SJCRH30 (cell line): ENCODE results near the gene FGA. TPM values are rescaled to one million over a fixed set of nuclear protein-coding genes. Genes with fewer than 3 reads are reported as not detected.
A peak's percentile ranks its signal among the peaks of the same experiment; 100 is the strongest.

Experiments used
- DNase-seq, 2 experiments: peaks; one replicate each; pipeline ENCODE4 v3.0.0-alpha.2; 2015 to 2020
- H3K27ac ChIP-seq: fragments of 250-450 bp; sonication (Bioruptor Pico); 2 replicates; pipeline ENCODE4 v1.5.1; 2020; ENCODE audit warnings: mild to moderate bottlenecking, moderate library complexity
- H3K27me3 ChIP-seq: fragments of 250-450 bp; sonication (Bioruptor Pico); 2 replicates; pipeline ENCODE4 v1.5.1; 2020; ENCODE audit warnings: mild to moderate bottlenecking, moderate library complexity
- H3K36me3 ChIP-seq: fragments of 250-450 bp; sonication (Bioruptor Pico); 2 replicates; pipeline ENCODE4 v1.5.1; 2020; ENCODE audit warnings: mild to moderate bottlenecking, moderate library complexity
- H3K4me1 ChIP-seq: fragments of 250-450 bp; sonication (Bioruptor Pico); 2 replicates; pipeline ENCODE4 v1.5.1; 2020; ENCODE audit warnings: mild to moderate bottlenecking, moderate library complexity
- H3K4me3 ChIP-seq: fragments of 250-450 bp; sonication (Bioruptor Pico); 2 replicates; pipeline ENCODE4 v1.5.1; 2020; ENCODE audit warnings: mild to moderate bottlenecking, moderate library complexity
- H3K9me3 ChIP-seq: fragments of 250-450 bp; sonication (Bioruptor Pico); replicated peaks from 2 replicates; pipeline ENCODE4 v1.5.1; 2020; ENCODE audit warnings: mild to moderate bottlenecking, moderate library complexity
- total RNA-seq: library from RNA; depleted of rRNA; stranded (reverse); fragments of >200 nt; shearing (Covaris generic); gene quantifications from 2 replicates; pipeline ENCODE4 v1.2.3, GENCODE V29; 2014

The FGA gene
- total RNA-seq, 1 experiment from 2014 or later: not detected

DNA sequence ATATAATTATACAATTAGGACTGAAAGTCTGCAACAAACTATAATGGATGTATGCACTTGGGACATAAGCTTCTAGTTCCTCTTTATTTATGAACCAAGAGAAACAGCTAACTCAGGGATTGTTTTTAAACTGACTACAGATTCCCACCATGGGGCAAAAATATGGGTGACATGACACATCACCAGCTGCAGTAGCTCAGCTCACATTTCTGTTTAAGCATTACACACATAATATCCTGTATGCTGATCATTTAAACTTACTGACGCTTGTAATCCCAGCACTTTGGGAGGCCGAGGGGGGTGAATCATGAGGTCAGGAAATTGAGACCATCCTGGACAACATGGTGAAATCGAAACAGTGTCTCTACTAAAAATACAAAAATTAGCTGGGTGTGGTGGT lies 16.2 kb downstream of the FGA start:
- Histone ChIP-seq H3K4me3 (no peak overlapping the region), H3K9me3 (no peaks in the 10 kb centered on the region), H3K27me3 (no peaks in the 10 kb centered on the region), H3K36me3 (no peaks in the 10 kb centered on the region), H3K27ac (no peak overlapping the region), H3K4me1 (no peaks in the 10 kb centered on the region)
- DNase-seq: no peak

DNA sequence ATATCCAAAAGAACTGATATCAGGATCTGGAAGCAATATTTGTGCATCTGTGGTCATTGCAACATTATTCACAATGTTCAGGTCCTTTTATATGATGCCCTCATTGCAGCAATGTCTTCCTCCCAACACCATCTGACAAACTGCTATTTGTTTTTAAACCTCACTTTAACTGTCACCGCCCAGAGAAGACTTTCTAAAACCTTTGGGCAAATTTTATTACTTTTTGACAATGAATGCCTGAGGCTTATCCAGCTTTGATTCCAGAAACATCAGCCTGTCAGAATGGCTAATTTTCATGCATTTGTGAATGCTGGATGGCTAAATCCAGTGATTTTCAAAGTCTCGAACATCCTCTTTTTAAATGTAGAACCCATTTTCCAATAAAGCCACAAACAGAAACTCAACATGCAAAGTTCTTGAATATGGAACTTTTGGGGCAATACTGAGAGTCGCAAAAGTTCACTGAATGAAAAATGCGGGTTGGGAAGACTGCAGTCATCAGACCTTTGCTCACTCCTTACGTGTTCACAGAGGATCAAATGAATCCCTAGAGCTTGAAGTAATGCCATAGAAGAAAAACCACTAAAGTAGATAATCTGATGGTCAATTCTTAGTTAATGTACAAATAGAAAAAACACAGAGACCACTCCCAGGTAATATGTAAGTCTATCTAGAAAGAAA lies 17.2 kb downstream of the FGA start:
- Histone ChIP-seq H3K27ac (no peak overlapping the region), H3K4me1 (no peaks in the 10 kb centered on the region), H3K27me3 (no peaks in the 10 kb centered on the region), H3K36me3 (no peaks in the 10 kb centered on the region), H3K4me3 (no peak overlapping the region), H3K9me3 (no peaks in the 10 kb centered on the region)
- DNase-seq: no peak

- H3K27ac ChIP-seq: no peak overlapping the region
- H3K9me3 ChIP-seq: no peaks in the 10 kb centered on the region
- no peaks in the 10 kb centered on the region for H3K36me3 ChIP-seq
- H3K4me3 ChIP-seq: no peak overlapping the region
- H3K4me1 ChIP-seq: no peaks in the 10 kb centered on the region
- H3K27me3 ChIP-seq: no peaks in the 10 kb centered on the region
- no peak for DNase-seq
Measured at GRCh38 chr4:154569584-154569983, 21.0 kb downstream of the FGA start.

DNA sequence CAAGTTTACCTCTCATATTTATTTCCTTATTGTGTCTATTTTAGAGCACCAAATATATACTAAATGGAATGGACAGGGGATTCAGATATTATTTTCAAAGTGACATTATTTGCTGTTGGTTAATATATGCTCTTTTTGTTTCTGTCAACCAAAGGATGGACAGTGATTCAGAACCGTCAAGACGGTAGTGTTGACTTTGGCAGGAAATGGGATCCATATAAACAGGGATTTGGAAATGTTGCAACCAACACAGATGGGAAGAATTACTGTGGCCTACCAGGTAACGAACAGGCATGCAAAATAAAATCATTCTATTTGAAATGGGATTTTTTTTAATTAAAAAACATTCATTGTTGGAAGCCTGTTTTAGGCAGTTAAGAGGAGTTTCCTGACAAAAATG lies 21.5 kb downstream of the FGA start:
- H3K36me3 ChIP-seq: no peaks in the 10 kb centered on the region
- H3K4me1 ChIP-seq: no peaks in the 10 kb centered on the region
- H3K27me3 ChIP-seq: no peaks in the 10 kb centered on the region
- H3K27ac ChIP-seq: no peak overlapping the region
- H3K4me3 ChIP-seq: no peak overlapping the region
- no peak for DNase-seq
- no peaks in the 10 kb centered on the region for H3K9me3 ChIP-seq

DNA sequence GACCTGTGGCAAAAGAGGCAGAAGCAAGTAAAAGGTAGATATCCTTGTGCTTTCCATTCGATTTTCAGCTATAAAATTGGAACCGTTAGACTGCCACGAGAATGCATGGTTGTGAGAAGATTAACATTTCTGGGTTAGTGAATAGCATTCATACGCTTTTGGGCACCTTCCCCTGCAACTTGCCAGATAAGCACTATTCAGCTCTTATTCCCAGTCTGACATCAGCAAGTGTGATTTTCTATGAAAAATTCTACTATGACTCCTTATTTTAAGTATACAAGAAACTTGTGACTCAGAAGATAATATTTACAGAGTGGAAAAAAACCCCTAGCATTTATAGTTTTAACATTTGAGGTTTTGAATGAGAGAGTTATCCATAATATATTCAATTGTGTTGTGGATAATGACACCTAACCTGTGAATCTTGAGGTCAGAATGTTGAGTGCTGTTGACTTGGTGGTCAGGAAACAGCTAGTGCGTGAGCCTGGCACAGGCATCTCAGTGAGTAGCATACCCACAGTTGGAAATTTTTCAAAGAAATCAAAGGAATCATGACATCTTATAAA lies 23.8 kb downstream of the FGA start:
- H3K9me3 ChIP-seq: no peaks in the 10 kb centered on the region
- DNase-seq: no peak
- no peaks in the 10 kb centered on the region for H3K27me3 ChIP-seq
- H3K4me3 ChIP-seq: no peak overlapping the region
- no peaks in the 10 kb centered on the region for H3K36me3 ChIP-seq
- no peak overlapping the region for H3K27ac ChIP-seq
- H3K4me1 ChIP-seq: no peaks in the 10 kb centered on the region

DNA sequence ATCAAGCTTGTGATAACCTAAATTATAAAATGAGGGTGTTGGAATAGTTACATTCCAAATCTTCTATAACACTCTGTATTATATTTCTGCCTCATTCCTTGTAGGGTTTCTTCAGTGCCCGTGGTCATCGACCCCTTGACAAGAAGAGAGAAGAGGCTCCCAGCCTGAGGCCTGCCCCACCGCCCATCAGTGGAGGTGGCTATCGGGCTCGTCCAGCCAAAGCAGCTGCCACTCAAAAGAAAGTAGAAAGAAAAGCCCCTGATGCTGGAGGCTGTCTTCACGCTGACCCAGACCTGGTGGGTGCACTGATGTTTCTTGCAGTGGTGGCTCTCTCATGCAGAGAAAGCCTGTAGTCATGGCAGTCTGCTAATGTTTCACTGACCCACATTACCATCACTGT lies 24.8 kb downstream of the FGA start:
- H3K4me3 ChIP-seq: no peak overlapping the region
- DNase-seq: no peak
- H3K9me3 ChIP-seq: no peaks in the 10 kb centered on the region
- H3K36me3 ChIP-seq: no peaks in the 10 kb centered on the region
- no peaks in the 10 kb centered on the region for H3K27me3 ChIP-seq
- no peaks in the 10 kb centered on the region for H3K4me1 ChIP-seq
- no peak overlapping the region for H3K27ac ChIP-seq

DNA sequence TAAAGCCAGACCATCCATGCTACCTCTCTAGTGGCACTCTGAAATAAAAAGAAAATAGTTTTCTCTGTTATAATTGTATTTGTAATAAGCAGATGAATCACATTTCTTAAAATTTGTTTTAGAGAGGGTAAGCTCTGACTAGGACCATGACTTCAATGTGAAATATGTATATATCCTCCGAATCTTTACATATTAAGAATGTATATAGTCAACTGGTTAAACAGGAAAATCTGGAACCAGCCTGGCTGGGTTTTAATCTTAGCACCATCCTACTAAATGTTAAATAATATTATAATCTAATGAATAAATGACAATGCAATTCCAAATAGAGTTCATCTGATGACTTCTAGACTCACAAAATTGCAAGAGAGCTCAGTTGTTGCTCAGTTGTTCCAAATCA lies 26.2 kb downstream of the FGA start:
- no peak for DNase-seq
- Histone ChIP-seq H3K27ac (no peak overlapping the region), H3K9me3 (no peaks in the 10 kb centered on the region), H3K4me3 (no peak overlapping the region), H3K4me1 (no peaks in the 10 kb centered on the region), H3K27me3 (no peaks in the 10 kb centered on the region), H3K36me3 (no peaks in the 10 kb centered on the region)

DNA sequence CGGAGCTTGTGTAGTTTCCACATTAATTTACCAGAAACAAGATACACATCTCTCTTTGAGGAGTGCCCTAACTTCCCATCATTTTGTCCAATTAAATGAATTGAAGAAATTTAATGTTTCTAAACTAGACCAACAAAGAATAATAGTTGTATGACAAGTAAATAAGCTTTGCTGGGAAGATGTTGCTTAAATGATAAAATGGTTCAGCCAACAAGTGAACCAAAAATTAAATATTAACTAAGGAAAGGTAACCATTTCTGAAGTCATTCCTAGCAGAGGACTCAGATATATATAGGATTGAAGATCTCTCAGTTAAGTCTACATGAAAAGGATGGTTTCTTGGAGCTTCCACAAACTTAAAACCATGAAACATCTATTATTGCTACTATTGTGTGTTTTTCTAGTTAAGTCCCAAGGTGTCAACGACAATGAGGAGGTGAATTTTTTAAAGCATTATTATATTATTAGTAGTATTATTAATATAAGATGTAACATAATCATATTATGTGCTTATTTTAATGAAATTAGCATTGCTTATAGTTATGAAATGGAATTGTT lies 27.8 kb downstream of the FGA start, which contains the start of gene FGB:
Gene FGB, plus strand, starts transcription at position 315 of the 558 bp plus-strand sequence. Its CDS starts 8 bp downstream, at position 323.
- DNase-seq: no peak
- no peaks in the 10 kb centered on the region for H3K4me1 ChIP-seq
- H3K9me3 ChIP-seq: no peaks in the 10 kb centered on the region
- no peaks in the 10 kb centered on the region for H3K36me3 ChIP-seq
- no peaks in the 10 kb centered on the region for H3K27me3 ChIP-seq
- no peak within 1 kb of the TSS for H3K4me3 ChIP-seq
- no peak within 1 kb of the TSS for H3K27ac ChIP-seq

DNA sequence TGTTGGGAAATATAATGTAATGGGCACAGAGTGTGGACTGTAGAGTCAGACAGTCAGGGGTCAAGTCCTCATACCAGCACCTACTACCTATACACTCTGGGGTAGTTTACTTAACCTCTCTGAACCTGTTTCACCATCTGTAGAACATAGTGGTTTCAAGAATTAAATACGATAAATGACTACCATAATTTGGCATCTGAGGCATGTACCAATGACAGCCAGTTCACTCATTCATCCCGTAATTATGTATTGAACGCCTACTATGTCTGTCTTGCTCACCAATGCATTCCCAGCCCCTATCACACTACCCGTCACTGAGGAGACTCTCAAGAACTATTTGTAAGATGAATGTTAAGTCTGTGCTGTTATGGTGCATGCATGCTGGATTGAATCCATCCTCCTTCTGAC lies 29.7 kb downstream of the FGA start:
- Histone ChIP-seq H3K4me3 (no peak overlapping the region), H3K4me1 (no peaks in the 10 kb centered on the region), H3K9me3 (no peaks in the 10 kb centered on the region), H3K27me3 (no peaks in the 10 kb centered on the region), H3K36me3 (no peaks in the 10 kb centered on the region), H3K27ac (no peak overlapping the region)
- DNase-seq: no peak

DNA sequence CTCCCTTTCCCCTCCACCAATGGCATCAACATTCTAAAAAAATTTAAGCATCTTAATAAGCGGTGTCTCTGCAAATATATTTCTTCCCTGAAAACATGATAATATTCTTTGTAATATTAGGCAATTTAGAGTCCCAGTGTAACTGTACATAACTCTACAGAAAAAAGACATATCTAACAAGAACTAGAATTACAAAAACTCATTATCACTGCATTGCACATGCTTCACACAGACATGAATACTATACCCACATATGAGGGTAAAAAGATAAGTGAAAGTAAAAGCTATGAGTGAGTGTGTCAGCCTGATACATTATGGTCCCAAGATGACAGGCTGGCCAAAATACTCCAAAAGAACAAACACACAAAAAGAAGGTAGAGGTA lies 30.1 kb downstream of the FGA start:
- no peaks in the 10 kb centered on the region for H3K27me3 ChIP-seq
- H3K9me3 ChIP-seq: no peaks in the 10 kb centered on the region
- no peaks in the 10 kb centered on the region for H3K4me1 ChIP-seq
- no peaks in the 10 kb centered on the region for H3K36me3 ChIP-seq
- H3K27ac ChIP-seq: no peak overlapping the region
- DNase-seq: no peak
- no peak overlapping the region for H3K4me3 ChIP-seq

DNA sequence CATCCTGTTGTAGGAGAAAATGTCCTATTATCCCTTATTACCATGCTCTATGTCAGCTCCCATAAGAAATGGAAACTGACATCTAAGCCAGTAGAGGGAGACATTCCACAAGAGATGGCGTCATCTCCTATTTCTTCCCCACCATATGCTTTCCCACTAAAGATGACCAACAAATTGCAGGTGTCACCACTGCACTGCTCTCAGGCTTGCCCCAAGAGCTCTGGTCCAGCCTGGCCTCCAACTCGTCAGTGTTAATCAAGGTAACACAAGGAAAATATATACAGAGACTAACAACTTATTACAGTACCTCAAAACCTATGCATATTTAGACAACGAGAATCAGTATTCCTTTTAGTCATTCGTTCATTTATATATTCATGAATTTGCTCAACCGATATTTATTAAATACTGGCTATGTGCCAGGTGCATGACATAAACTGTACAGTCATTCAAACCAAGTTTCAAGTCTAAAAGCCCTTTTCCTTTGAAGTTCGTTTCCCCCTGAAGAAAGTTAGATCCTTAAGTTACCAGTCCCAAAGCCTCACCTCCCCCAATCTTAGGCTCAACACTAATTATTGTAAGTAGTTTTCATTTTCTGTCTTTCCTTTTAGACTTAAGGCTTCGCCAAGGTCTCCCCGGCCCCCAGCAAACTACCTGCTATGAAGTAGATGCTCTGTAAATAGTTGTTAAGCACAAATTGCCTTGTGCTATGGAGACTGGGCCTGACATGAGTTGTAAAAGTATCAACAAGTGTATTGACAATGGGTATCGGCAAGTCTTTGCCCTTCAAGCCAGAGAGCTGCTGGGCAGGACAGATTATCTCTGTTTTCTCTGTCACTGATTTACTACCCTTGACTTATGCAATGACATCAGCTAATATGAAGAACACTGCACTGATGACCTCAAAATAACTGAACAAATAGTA lies 30.8 kb downstream of the FGA start:
- Histone ChIP-seq H3K4me3 (no peak overlapping the region), H3K27me3 (no peaks in the 10 kb centered on the region), H3K9me3 (no peaks in the 10 kb centered on the region), H3K4me1 (no peaks in the 10 kb centered on the region), H3K36me3 (no peaks in the 10 kb centered on the region), H3K27ac (no peak overlapping the region)
- peak; percentile 6 to 51 for DNase-seq

GRCh38 chr4:154559141-154559493 lies 31.4 kb downstream of the FGA start:
- H3K9me3 ChIP-seq: no peaks in the 10 kb centered on the region
- H3K36me3 ChIP-seq: no peaks in the 10 kb centered on the region
- no peaks in the 10 kb centered on the region for H3K4me1 ChIP-seq
- no peaks in the 10 kb centered on the region for H3K27me3 ChIP-seq
- H3K4me3 ChIP-seq: no peak overlapping the region
- no peak for DNase-seq
- H3K27ac ChIP-seq: no peak overlapping the region

DNA sequence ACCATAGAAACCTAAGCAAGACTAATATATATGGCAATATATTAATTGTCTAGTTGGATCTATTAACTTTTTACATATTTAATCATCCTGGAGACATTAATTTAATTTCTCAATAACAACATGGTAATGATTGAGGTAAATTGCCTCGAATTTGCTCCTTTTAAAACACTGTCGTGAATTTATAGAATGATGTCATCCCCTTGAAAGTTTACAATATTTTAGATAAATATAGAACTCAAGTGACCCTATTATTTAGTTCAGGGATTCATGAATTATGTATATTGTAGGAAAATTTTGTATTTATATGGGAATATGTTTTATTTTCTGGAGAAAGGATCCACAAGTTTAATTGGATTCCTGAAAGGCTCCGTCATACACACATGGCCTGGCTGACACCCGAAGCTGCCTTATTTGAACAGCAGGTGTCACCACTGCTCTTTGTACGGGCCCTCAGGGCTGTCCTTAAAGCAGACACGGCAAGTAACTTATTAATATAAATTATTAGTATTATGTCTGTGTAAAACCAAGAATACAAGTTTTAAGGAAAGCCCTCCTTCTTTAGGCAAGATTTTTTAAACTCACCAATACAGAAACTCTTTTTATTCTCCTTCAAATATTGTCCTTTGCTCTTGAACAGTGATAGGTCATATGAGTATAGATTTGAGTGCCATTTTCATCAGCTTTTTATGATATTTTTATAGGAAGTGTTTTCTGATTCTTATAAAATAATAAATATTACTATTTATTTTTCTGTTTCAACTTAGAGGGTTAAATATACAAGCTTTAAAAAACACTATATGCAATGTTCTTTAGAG lies 38.5 kb downstream of the FGA start:
- no peak overlapping the region for H3K4me3 ChIP-seq
- DNase-seq: peak; percentile 37 to 64

More for the DNA sequence above, 38.5 kb downstream of the FGA start:
- Histone ChIP-seq H3K4me1 (no peaks in the 10 kb centered on the region), H3K36me3 (no peaks in the 10 kb centered on the region), H3K27ac (no peak overlapping the region), H3K9me3 (no peaks in the 10 kb centered on the region), H3K27me3 (no peaks in the 10 kb centered on the region)
